Erythroblast (primary cell): ENCODE measurements around the gene NKD1.

Experiments used
- GATA1 ChIP-seq: IDR thresholded peaks from 2 replicates; pipeline ENCODE4 v1.6.1; 2011; ENCODE audit warnings: low read depth, mild to moderate bottlenecking, control low read depth, low read length, moderate library complexity
- POLR2A ChIP-seq: IDR thresholded peaks from 2 replicates; pipeline ENCODE4 v1.6.1; 2011; ENCODE audit warnings: mild to moderate bottlenecking, low read length

- TF ChIP-seq POLR2A (no peak), GATA1 (no peak)
These were observed 29.2 kb upstream of the NKD1 start for GRCh38 chr16:50519001-50519400.
